ENCODE measurements around the gene CCDC93. TPM values are rescaled to one million over a fixed set of nuclear protein-coding genes. Genes with fewer than 3 reads are reported as not detected.

The CCDC93 gene
- total and polyA plus RNA-seq, 10 of the 15 experiments (the other 5 are each of a cell fraction or from before 2014, with no cell fraction given) = 3.6 to 27.2 (median 13.5) TPM

DNA sequence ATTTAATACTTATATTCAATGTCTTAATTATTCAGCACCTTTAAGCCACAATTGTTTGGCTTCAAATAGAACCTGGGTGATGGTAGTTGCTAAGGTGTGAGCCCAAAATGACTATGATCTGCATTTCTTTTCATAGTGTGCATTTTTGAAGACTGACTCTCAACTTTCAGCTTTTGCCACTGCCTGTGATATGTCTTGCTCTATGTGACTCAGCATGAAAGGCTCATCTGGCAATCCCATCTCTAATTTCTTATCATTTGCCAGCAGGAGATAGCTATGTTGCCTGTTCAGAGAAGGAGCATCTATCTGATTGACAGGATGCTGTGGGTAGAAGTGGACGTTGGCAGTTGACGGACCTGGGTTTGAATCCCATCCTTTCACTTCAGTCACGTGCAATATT, 34.5 kb upstream of the CCDC93 start (continued):
- TF ChIP-seq SUPT20H (IDR thresholded peaks at IDR 0.05; ENCODE audit: borderline replicate concordance, control insufficient read depth, low read depth, low read length) (no peak), TCF7 (IDR thresholded peaks at IDR 0.05; ENCODE audit: borderline replicate concordance) (no peak), ASH2L (IDR thresholded peaks at IDR 0.05; ENCODE audit: borderline replicate concordance, low read depth) (no peak), IKZF1 (conservative IDR thresholded peaks at IDR 0.05) (no peak), CBX3 (IDR thresholded peaks at IDR 0.05; ENCODE audit: borderline replicate concordance, low read depth) (no peak), RUNX3 (IDR thresholded peaks at IDR 0.05; ENCODE audit: low read length) (no peak)
- TF ChIP-seq, protein P1, sequence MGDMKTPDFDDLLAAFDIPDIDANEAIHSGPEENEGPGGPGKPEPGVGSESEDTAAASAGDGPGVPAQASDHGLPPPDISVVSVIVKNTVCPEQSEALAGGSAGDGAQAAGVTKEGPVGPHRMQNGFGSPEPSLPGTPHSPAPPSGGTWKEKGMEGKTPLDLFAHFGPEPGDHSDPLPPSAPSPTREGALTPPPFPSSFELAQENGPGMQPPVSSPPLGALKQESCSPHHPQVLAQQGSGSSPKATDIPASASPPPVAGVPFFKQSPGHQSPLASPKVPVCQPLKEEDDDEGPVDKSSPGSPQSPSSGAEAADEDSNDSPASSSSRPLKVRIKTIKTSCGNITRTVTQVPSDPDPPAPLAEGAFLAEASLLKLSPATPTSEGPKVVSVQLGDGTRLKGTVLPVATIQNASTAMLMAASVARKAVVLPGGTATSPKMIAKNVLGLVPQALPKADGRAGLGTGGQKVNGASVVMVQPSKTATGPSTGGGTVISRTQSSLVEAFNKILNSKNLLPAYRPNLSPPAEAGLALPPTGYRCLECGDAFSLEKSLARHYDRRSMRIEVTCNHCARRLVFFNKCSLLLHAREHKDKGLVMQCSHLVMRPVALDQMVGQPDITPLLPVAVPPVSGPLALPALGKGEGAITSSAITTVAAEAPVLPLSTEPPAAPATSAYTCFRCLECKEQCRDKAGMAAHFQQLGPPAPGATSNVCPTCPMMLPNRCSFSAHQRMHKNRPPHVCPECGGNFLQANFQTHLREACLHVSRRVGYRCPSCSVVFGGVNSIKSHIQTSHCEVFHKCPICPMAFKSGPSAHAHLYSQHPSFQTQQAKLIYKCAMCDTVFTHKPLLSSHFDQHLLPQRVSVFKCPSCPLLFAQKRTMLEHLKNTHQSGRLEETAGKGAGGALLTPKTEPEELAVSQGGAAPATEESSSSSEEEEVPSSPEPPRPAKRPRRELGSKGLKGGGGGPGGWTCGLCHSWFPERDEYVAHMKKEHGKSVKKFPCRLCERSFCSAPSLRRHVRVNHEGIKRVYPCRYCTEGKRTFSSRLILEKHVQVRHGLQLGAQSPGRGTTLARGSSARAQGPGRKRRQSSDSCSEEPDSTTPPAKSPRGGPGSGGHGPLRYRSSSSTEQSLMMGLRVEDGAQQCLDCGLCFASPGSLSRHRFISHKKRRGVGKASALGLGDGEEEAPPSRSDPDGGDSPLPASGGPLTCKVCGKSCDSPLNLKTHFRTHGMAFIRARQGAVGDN (IDR thresholded peaks at IDR 0.05) = no peak
- TF ChIP-seq, protein P2, sequence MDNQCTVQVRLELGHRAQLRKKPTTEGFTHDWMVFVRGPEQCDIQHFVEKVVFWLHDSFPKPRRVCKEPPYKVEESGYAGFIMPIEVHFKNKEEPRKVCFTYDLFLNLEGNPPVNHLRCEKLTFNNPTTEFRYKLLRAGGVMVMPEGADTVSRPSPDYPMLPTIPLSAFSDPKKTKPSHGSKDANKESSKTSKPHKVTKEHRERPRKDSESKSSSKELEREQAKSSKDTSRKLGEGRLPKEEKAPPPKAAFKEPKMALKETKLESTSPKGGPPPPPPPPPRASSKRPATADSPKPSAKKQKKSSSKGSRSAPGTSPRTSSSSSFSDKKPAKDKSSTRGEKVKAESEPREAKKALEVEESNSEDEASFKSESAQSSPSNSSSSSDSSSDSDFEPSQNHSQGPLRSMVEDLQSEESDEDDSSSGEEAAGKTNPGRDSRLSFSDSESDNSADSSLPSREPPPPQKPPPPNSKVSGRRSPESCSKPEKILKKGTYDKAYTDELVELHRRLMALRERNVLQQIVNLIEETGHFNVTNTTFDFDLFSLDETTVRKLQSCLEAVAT (IDR thresholded peaks at IDR 0.05) = no peak

All from GM12878 (cell line).